ENCODE results near the gene COPG1. TPM values are rescaled to one million over a fixed set of nuclear protein-coding genes. Genes with fewer than 3 reads are reported as not detected.
A peak's percentile ranks its signal among the peaks of the same experiment; 100 is the strongest.
"Not testable (repeated sequence)": the region's sequence is repeated elsewhere in the genome, so short reads cannot be mapped to it uniquely, and the experiment has no call there.

COPG1 gene
- total and polyA plus RNA-seq, 12 donors = 63.7 to 154 (median 96.1) TPM

- ATAC-seq (no peak), DNase-seq (no peak)
- TF ChIP-seq, protein P1, sequence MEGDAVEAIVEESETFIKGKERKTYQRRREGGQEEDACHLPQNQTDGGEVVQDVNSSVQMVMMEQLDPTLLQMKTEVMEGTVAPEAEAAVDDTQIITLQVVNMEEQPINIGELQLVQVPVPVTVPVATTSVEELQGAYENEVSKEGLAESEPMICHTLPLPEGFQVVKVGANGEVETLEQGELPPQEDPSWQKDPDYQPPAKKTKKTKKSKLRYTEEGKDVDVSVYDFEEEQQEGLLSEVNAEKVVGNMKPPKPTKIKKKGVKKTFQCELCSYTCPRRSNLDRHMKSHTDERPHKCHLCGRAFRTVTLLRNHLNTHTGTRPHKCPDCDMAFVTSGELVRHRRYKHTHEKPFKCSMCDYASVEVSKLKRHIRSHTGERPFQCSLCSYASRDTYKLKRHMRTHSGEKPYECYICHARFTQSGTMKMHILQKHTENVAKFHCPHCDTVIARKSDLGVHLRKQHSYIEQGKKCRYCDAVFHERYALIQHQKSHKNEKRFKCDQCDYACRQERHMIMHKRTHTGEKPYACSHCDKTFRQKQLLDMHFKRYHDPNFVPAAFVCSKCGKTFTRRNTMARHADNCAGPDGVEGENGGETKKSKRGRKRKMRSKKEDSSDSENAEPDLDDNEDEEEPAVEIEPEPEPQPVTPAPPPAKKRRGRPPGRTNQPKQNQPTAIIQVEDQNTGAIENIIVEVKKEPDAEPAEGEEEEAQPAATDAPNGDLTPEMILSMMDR (IDR thresholded peaks at IDR 0.05) = no peak
- peaks cover 0 to under 1% (median 0%) of the 10 kb centered on the region in 9 donors for H3K4me1 ChIP-seq
- no peak overlapping the region for H3K4me3 ChIP-seq
- no peaks in the 10 kb centered on the region for H3K9me3 ChIP-seq
- 87 to 90% methylated on average over 2 of the region's 2 CpGs for WGBS, 2 donors
- H3K27ac ChIP-seq = no peak overlapping the region
- intact Hi-C loops (cut with DNase I) = no loop called here
- H3K27me3 ChIP-seq = no peaks in the 10 kb centered on the region
- H3K36me3 ChIP-seq = no peaks in the 10 kb centered on the region
These were observed 30.7 kb upstream of the COPG1 start for GRCh38 chr3:129218742-129219141.

GRCh38 chr3:129224387-129224786 lies 25.0 kb upstream of the COPG1 start:
- not testable (repeated sequence) for H3K9me3 ChIP-seq, H3K27me3 ChIP-seq, DNase-seq, ATAC-seq, H3K36me3 ChIP-seq
- intact Hi-C loops (cut with DNase I) = loop anchor here in 2 of 10 donors (2.0 kb wide), 2 partner anchors 28 to 42 kb away; partner anchors contain the start of gene CNBP (in 1 of the 2)
- WGBS, 2 donors = 54 to 62% methylated on average over 1 of the region's 1 CpG
- Histone ChIP-seq H3K4me3 (peak overlapping the region in 4 of 10 donors; percentile 25 to 31 (median 30)), H3K4me1 (peaks cover 10 to 57% (median 50%) of the 10 kb centered on the region in 9 donors), H3K27ac (peak overlapping the region; percentile 72 to 94 (median 86))

- Histone ChIP-seq H3K4me3 (peak overlapping the region in 7 of 10 donors; percentile 15 to 31 (median 25)), H3K27me3 (no peaks in the 10 kb centered on the region), H3K4me1 (peaks cover 10 to 63% (median 56%) of the 10 kb centered on the region in 9 donors), H3K36me3 (no peaks in the 10 kb centered on the region), H3K27ac (peak overlapping the region; percentile 72 to 94 (median 86)), H3K9me3 (no peaks in the 10 kb centered on the region)
- intact Hi-C loops (cut with DNase I) = loop anchor here in 7 of 10 donors (1.0 to 5.0 kb wide), 5 partner anchors 28 to 64 kb away; partner anchors contain the start of genes CNBP (in 7 of the 7) and ISY1 (in 1 of the 7)
- ATAC-seq = peak; percentile 91 to 96 (median 93)
- TF ChIP-seq, protein P1 (IDR thresholded peaks at IDR 0.05) = no peak
- peak; percentile 82 to 87 for DNase-seq
- 1 to 2% methylated on average over 9 of the region's 9 CpGs for WGBS, 2 donors
These were observed 24.4 kb upstream of the COPG1 start for GRCh38 chr3:129224984-129225393.

DNA sequence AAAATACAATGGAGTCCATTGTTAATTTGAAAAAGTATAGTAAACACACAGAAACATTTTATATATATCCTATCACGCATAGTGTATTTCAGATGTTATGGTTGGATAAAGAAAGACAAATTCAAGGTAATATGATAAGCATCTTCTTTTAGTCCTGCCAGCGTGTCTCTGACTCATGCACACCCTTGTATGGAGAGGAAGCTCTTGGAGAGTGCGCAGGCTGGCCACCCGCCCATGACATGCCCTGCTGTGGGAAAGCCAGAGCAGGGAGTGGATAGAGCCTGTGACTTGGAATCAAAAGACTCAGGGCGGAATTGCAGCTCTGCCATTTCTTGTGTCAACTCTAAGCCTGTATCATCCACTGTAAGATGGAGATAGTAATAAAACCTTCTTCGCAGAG lies 23.0 kb upstream of the COPG1 start:
- DNase-seq (peak; percentile 82 to 84), ATAC-seq (peak; percentile 71 to 92 (median 88))
- TF ChIP-seq, protein P1 (IDR thresholded peaks at IDR 0.05) = no peak
- intact Hi-C loops (cut with DNase I) = loop anchor here in 6 of 10 donors (5.0 kb wide), 1 partner anchor 44 kb away; the partner anchor contains the start of gene CNBP (in 6 of the 6)
- H3K27me3 ChIP-seq = no peaks in the 10 kb centered on the region
- no peaks in the 10 kb centered on the region for H3K36me3 ChIP-seq
- H3K4me1 ChIP-seq = peaks cover 10 to 76% (median 56%) of the 10 kb centered on the region in 9 donors
- no peak overlapping the region for H3K4me3 ChIP-seq
- H3K27ac ChIP-seq = peak overlapping the region; percentile 72 to 94 (median 86)
- 53 to 61% methylated on average over 6 of the region's 6 CpGs for WGBS, 2 donors
- H3K9me3 ChIP-seq = no peaks in the 10 kb centered on the region
